HG03565 (cell line): ENCODE results near the gene LRRC27.
A peak's percentile ranks its signal among the peaks of the same experiment; 100 is the strongest.

Experiments used
- ATAC-seq: cut with Tn5 transposase; IDR thresholded peaks from one replicate; pipeline ENCODE4 v1.9.1; 2021; ENCODE audit warnings: mild to moderate bottlenecking, moderate library complexity; ENCODE audit not compliant: unreplicated experiment

The LRRC27 gene

DNA sequence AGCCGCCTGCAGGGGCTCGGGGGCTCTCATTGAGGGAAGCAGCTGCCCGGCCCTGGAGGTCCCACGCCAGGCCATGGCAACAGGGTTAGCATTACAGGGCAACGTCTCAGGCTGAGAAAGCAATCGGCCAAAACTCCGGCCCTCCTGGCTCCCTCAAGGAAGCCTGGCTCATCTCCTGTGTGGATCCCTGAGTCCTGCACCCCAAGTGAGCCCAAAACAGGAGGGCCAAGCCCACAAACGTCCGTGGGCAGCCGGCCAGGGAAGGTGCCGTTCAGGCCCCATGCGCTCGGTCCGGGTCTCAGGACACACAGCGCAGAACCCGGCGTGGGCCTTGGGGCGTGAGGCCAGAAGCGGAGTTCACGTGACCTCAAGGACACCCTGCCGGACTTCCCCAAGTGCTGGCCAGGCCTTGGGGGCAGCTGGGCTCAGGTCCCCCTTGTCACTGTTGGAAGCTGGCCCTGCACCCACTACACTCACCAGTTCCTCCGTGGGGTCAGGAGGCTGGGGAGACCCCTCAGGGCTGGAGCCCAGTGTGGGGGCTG lies 57.0 kb downstream of the LRRC27 start:
- ATAC-seq: no peak

DNA sequence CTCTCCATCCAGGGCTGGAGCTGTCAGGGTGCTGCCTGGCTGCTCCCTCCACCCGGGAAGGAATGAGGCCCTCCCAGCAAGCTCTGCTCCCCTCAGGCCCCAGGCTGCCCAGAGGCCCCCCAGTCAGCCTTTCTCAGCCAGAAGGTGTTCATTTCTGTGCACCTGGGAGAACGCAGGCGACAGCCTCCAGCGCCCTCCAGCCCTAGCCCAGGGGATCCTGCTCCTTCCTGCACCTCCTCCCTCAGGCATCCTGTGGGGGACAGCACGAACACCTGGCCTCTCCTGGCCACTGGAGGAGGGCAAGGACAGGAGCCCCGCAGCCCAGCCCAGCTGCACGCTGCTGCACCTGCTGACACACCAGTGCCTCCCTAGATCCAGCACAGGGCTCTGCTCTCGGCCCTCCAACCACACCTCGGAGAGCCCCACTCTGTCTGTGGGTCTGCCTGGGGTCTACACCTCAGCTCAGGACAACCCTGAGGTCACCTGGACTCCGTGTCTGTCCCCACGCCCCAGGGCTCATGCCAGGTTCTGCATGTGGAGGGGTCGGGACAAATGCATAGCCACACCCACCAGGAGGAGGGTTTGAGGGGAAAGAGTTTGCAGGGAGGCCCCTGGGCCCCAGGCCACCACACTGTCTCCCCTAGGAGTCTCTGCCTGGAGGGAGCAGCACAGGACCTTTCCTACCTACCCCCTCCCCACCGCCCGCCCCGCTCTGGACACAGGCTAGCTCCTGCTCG lies 57.6 kb downstream of the LRRC27 start:
- ATAC-seq: no peak

DNA sequence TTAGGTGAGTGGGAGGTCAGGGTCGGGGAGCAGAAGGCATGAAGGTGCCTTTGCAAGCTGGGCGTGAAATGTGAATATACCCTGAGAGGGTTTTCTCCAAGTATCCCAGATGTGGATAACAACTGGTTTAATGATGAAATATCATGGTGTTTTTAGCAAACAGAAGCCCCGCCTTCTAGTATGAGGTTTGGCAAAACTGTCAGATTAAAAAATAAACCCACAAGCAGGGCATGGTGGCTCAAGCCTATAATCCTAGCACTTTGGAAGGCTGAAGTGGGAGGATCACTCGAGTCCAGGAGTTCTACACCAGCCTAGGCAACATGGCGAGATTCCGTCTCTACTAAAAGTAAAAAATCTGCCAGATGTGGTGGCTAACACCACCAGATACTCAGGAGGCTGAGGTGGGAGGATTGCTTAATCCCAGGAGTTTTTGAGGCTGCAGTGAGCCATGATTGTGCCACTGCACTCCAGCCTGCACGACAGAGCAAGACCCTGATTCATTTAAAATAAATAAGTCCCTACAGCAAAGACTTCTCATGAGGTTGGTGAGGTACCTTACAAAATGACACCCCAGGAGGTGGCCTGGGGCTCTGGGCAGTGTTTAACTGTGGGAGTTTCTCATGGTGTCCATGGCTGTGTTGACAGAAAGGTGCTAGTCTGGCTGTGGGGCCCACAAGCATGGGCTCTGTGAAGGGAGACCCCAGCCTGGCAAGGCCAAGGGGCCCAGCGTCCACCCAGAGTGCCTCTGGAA lies 58.4 kb downstream of the LRRC27 start:
- ATAC-seq: no peak

- ATAC-seq: no peak
These were observed 59.1 kb downstream of the LRRC27 start for GRCh38 chr10:132390921-132391675.

GRCh38 chr10:132391676-132392020 lies 59.7 kb downstream of the LRRC27 start:
- no peak for ATAC-seq

- ATAC-seq: no peak
These were observed 60.3 kb downstream of the LRRC27 start for GRCh38 chr10:132392184-132392800.

GRCh38 chr10:132392811-132393694 lies 61.1 kb downstream of the LRRC27 start:
- no peak for ATAC-seq

- ATAC-seq: no peak
These were observed 61.7 kb downstream of the LRRC27 start for GRCh38 chr10:132393695-132394181.

DNA sequence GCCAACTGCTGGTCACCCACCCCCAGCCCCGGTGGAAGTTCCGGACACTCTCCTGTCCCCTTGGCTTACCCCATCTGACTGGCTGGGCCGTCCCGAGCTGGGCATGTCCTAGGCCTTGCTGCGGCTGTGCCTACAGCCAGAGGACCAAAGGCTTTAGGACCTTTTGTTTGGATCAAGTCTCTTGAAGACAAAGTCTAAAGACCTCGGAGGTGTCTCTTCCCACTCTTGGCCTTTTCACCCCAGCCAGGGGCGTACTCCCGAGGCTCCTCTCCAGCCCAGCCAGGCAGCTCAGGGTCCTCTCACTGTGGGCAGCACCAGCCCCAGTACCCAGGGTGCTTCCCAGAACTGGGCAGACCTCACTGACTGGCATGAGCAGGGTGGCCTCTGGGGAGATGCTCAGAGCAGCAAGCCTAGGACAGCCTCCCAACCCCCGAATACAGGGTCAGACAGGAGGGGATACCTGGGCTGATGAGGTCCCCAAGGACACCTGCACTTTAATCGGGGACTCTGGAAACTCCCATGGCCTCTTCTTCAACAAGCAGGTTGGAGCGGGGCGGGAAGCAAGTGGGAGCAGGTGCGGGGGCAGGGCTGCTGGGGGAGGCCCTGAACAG lies 62.3 kb downstream of the LRRC27 start:
- ATAC-seq: no peak

GRCh38 chr10:132394936-132395703 lies 63.1 kb downstream of the LRRC27 start:
- ATAC-seq: no peak

DNA sequence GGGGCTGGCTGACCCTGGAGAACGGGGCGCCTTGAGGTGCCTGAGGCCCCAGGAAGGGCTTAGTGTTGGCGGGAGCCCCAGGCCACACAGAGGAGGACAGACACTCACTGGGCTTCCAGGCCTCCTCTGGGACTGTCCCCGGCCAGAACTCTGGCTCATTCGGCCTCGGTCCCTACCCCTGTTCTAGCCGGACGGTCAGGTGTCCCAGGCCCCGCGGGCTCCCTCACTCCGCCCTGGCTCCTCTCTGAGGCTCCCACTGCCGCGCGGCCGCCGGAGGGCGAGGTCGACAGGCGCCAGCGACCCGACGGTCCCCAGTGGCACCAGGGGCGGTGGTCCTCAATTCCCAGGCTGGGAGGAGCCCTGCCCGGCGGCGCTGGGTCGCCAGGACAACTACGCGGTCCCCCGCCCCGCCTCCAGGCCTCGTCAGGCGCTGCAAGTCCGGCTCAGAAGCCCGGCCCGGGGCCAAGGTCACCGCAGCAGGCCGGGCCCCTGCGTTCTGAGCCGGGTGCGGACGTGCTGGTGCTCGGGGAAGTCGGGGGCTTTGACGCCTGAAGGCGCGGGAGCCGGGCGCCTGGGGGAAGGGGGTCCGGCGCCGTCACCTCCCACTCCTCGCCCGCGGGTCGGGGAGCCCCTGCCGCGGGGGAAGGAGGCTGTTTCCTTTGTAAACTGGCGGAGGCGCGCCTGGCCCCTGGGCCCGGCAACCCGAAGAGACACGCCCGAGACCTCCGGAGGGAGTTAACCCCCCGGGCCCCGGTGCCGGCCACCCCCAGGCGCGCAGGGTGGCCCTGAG lies 63.9 kb downstream of the LRRC27 start:
- ATAC-seq: no peak

DNA sequence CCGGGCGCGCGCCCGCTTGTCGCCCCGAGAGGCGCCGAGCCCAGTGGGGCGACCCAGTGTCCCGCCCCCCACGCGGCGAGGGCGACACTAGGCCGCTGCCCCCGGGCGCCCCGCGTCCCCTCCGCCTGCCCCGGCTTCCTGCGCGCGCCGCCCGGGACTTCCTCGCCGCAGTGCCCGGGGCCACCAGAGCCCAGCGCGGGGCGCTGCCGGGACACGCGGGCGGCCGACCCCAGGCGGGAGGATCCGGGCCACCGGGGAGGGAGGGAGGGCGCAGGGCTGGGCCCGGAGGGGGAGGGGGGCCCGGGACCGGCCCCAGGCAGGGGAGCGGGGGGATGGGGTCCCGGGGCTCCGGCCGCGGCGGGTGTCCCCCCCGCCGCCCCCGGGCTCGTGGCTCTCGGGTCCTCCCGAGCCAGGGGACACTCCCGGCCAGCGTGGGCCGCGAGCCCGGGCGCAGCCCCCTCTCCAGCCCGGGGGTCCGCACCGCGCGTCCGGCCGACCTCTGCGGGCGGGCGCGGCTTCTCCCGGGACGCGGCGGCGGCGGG lies 64.6 kb downstream of the LRRC27 start:
- ATAC-seq: peak; percentile 28

DNA sequence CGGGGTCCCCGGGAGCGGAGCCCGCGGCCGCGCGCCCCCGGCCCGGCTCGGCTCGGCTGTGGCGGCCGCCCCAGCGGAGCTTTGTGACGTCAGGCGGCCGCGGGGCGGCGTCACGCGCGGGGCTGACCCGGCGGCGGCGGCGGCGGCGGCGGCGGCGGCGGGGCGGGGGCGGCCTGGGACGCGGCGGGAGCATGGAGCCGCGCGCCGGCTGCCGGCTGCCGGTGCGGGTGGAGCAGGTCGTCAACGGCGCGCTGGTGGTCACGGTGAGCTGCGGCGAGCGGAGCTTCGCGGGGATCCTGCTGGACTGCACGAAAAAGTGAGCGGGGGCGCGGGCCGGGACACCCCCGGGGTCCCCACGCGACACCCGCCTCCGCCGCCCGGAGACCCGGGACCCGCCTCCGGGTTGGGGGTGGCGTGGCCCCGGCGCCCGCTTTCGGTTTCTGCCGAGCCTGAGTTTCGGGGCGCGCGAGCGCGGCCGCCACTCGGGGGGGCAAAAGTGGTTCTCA lies 65.1 kb downstream of the LRRC27 start, which contains the start of gene PWWP2B:
TSS of gene PWWP2B (plus strand) at position 165 of the 506 bp plus-strand sequence. CDS start at position 192, 27 bp downstream.
- ATAC-seq: no peak

DNA sequence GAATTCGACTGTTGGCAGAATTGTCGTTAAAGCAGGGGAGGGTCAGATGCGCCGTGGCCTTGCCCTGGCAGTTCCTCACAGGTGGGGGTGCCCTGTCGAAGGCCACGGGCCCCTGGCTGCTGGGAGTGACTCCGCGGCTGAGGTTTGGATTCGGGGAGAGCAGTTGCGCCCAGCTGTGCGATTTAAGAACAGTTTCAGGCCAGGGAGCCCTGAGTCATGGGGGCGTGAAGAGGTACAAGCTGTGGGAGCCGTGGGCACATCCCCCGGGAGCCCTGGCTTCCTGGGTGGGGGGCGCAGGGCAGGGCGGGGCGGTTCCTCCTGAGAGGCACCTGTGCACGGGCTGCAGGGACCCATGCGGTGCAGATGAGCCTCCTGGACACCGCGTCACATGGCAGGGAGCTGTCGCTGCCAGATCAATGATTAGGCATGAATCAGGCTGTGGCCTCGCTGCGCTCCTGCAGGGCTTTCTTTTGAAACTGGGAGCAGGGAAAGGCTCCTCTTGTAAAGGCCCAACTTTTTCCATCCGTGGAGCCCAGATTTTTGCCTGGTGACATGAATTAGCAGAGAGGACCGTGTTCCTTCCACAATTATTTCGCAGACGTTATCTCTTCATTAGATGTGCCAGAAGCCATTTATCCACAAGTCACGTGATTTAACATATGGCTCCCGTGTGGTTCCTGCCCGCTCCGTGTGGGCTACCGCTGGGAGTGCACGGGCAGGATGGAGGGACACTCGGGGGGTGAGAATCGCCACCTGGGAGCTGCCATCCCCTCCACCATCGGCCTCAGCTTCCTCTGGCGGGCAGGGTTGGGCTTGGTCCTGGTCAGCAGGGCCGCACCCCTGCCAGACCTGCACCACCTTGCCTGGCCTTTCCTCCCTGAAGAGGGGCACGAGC lies 65.9 kb downstream of the LRRC27 start:
- no peak for ATAC-seq

GRCh38 chr10:132398566-132398991 lies 66.6 kb downstream of the LRRC27 start:
- no peak for ATAC-seq
